Sigmoid colon (tissue), 7 donors: Measurements from ENCODE around the gene OLFML1. TPM values are rescaled to one million over a fixed set of nuclear protein-coding genes. Genes with fewer than 3 reads are reported as not detected.

Experiments used
- DNase-seq: peaks from one replicate; pipeline ENCODE4 v3.0.0-alpha.2; 2019
- H3K27ac ChIP-seq, 4 donors: fragments of 200-600 bp; sonication (generic); one replicate each; pipeline ENCODE4 v1.5.1; 2016 to 2019; ENCODE audit warnings: mild to moderate bottlenecking in 1 of 4
- H3K27me3 ChIP-seq, 3 donors: fragments of 200-600 bp; sonication (generic); one replicate each; pipeline ENCODE4 v1.5.1; 2019; ENCODE audit warnings: mild to moderate bottlenecking in 1 of 3
- H3K36me3 ChIP-seq, 4 donors: fragments of 200-600 bp; sonication (generic); one replicate each; pipeline ENCODE4 v1.5.1; 2016 to 2019
- H3K4me1 ChIP-seq, 4 donors: fragments of 200-600 bp; sonication (generic); one replicate each; pipeline ENCODE4 v1.5.1; 2017 to 2019
- H3K4me3 ChIP-seq, 4 donors: fragments of 200-600 bp; sonication (generic); one replicate each; pipeline ENCODE4 v1.5.1; 2017 to 2019; ENCODE audit warnings: mild to moderate bottlenecking in 2 of 4, moderate library complexity in 1 of 4
- H3K9me3 ChIP-seq, 4 donors: fragments of 200-600 bp in 3 of 4; sonication (generic) in 3 of 4; one replicate each; pipeline versions ENCODE4 v1.5.1 to v1.6.1; 2013 to 2019
- EP300 ChIP-seq, 4 donors: sonication (generic); formaldehyde crosslinking; IDR thresholded peaks; one replicate each; pipeline ENCODE4 v1.6.1; 2017; ENCODE audit warnings: antibody characterized with exemption in 4 of 4
- POLR2A ChIP-seq, 2 donors: fragments of 450-650 bp; IDR thresholded peaks; one replicate each; pipeline ENCODE4 v1.6.1; 2016; ENCODE audit warnings: antibody characterized with exemption in 2 of 2, mild to moderate bottlenecking in 2 of 2, moderate library complexity in 2 of 2
- POLR2AphosphoS5 ChIP-seq, 4 donors: sonication (generic); formaldehyde crosslinking; IDR thresholded peaks; one replicate each; pipeline ENCODE4 v1.6.1; 2017; ENCODE audit warnings: antibody characterized with exemption in 4 of 4
- WGBS, 2 donors: extraction: QIAGEN DNeasy Blood & Tissue Kit; methylation state at CpG; one replicate each; pipeline ENCODE4 v1.1.7; 2013; 5-methylcytosine and 5-hydroxymethylcytosine counted together
- intact Hi-C: fragments of 100-400 bp; cut with DNase I; formaldehyde crosslinking; loops from one replicate; pipeline ENCODE4 v1.15.1; 2023
- polyA plus RNA-seq, 3 donors: library from polyadenylated mRNA; stranded (reverse); fragments of 200-250 nt; gene quantifications; one replicate each; pipeline ENCODE4 v1.2.3, GENCODE V29; 2013
- total RNA-seq, 4 donors: library from RNA; depleted of rRNA; stranded (reverse); fragments of >200 nt; gene quantifications; one replicate each; pipeline ENCODE4 v1.1.0, GENCODE V29; 2016
- TF ChIP-seq, protein P1 (sequence below), 4 experiments: fragments of 450-650 bp in 3 of 4; fragments of 200-600 bp in 1 of 4; IDR thresholded peaks; one replicate each; pipeline ENCODE4 v1.5.1; 2016 to 2019; ENCODE audit warnings: antibody characterized with exemption in 4 of 4, mild to moderate bottlenecking in 3 of 4, moderate library complexity in 2 of 4
- donor health status: healthy with polysubstance abuse.
- donor health status: Bipolar disorder and iron deficiency.
- donor health status: healthy.

The OLFML1 gene
- total and polyA plus RNA-seq, 7 donors: 1.8 to 14.7 (median 4.9) TPM; not detected in 1

DNA sequence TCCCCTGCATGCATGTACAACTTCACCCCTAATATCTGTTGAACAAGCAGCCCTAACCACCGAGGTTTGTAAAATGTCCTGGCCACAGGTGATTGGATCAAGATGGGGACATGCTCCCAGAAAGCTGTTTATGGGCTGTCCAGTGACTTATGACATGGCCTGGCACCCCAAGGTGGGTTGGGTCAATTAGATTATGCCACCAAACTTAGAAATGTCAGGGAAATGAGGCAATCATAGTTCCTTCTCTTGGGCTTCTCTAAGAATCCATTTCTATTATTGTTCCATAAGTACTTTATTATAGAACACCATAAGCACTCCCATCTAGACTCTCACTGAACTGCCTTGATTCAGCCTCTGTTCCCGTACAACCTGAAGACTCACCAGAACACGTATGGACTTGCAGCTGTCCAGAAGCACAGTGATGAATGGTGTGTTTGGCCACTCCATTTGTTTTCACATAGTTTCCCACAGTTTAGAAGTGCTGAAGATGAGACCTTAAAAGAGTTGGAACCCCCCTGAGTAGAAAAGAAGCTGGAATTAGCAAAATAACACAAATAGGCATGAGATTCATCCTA lies 45.5 kb upstream of the OLFML1 start:
- intact Hi-C loops: no loop called here
- Histone ChIP-seq H3K4me1 (no peaks in the 10 kb centered on the region), H3K36me3 (no peaks in the 10 kb centered on the region), H3K27me3 (no peaks in the 10 kb centered on the region), H3K4me3 (no peak overlapping the region), H3K9me3 (no peaks in the 10 kb centered on the region), H3K27ac (no peak overlapping the region)
- WGBS, 2 donors: 86 to 90% methylated on average over 3 of the region's 3 CpGs
- no peak for TF ChIP-seq EP300 (IDR thresholded peaks at IDR 0.05)
- TF ChIP-seq POLR2AphosphoS5 (IDR thresholded peaks at IDR 0.05): no peak
- TF ChIP-seq, protein P1, sequence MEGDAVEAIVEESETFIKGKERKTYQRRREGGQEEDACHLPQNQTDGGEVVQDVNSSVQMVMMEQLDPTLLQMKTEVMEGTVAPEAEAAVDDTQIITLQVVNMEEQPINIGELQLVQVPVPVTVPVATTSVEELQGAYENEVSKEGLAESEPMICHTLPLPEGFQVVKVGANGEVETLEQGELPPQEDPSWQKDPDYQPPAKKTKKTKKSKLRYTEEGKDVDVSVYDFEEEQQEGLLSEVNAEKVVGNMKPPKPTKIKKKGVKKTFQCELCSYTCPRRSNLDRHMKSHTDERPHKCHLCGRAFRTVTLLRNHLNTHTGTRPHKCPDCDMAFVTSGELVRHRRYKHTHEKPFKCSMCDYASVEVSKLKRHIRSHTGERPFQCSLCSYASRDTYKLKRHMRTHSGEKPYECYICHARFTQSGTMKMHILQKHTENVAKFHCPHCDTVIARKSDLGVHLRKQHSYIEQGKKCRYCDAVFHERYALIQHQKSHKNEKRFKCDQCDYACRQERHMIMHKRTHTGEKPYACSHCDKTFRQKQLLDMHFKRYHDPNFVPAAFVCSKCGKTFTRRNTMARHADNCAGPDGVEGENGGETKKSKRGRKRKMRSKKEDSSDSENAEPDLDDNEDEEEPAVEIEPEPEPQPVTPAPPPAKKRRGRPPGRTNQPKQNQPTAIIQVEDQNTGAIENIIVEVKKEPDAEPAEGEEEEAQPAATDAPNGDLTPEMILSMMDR (IDR thresholded peaks at IDR 0.05): no peak
- no peak for TF ChIP-seq POLR2A (IDR thresholded peaks at IDR 0.05)
- DNase-seq: no peak

GRCh38 chr11:7442588-7443215 lies 42.6 kb upstream of the OLFML1 start:
- no peak overlapping the region for H3K27ac ChIP-seq
- no peaks in the 10 kb centered on the region for H3K36me3 ChIP-seq
- no peaks in the 10 kb centered on the region for H3K4me1 ChIP-seq
- TF ChIP-seq, protein P1 (IDR thresholded peaks at IDR 0.05): peak; percentile 39 to 81 (median 71)
- no peak for TF ChIP-seq EP300 (IDR thresholded peaks at IDR 0.05)
- no peak for TF ChIP-seq POLR2AphosphoS5 (IDR thresholded peaks at IDR 0.05)
- H3K27me3 ChIP-seq: no peaks in the 10 kb centered on the region
- WGBS, 2 donors: 28 to 29% methylated on average over 6 of the region's 6 CpGs
- no peaks in the 10 kb centered on the region for H3K9me3 ChIP-seq
- peak; percentile 77 for DNase-seq
- H3K4me3 ChIP-seq: no peak overlapping the region
- intact Hi-C loops: loop anchor here (1.0 to 2.0 kb wide), 2 partner anchors 298 to 344 kb away; no protein-coding TSS in a partner anchor

DNA sequence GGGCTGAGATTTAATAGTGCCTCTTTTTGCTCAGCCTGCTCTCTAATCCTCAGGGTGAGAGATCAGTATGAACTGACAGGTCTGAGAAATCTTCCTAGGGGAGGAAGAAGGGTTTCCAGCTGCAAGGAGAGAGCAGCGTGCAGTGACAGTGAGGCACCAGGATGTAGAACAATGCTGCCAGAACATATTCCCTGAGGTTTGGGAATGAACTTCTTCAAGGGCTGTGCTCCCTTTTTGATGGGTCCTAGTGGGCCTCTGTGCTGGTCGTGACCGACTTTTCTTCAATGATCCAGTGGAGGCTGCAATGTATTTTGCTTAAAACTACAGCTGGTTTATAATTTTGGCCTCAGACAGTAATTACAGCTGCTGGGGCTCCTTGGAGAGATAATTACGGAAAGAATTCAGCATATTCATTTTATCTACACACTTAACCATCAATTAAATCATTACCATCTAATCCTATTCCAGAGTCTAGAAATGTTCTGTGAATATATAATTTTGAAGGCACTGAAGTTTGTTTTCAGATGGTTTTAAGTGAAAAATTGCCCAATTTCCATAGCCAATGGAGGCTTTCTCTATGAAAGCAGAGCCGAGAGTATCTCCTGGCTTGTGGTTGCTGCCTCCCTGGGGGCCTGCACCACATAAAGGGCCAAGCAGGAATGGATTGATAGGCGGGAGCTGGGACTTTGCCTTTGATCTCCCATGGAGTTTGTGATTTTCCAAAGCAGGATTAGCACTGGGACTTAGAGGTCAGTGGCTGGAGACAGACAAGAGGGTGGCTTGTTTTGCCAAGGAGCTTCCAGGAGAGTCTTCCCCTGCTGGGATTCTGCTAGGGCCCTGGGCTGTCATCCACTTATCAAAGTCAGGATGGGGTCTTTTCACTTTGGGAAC lies 41.0 kb upstream of the OLFML1 start:
- no peak overlapping the region for H3K27ac ChIP-seq
- H3K36me3 ChIP-seq: no peaks in the 10 kb centered on the region
- intact Hi-C loops: no loop called here
- H3K9me3 ChIP-seq: no peaks in the 10 kb centered on the region
- no peaks in the 10 kb centered on the region for H3K27me3 ChIP-seq
- DNase-seq: no peak
- TF ChIP-seq EP300 (IDR thresholded peaks at IDR 0.05): no peak
- TF ChIP-seq, protein P1 (IDR thresholded peaks at IDR 0.05): no peak
- no peak for TF ChIP-seq POLR2AphosphoS5 (IDR thresholded peaks at IDR 0.05)
- no peak for TF ChIP-seq POLR2A (IDR thresholded peaks at IDR 0.05)
- H3K4me3 ChIP-seq: no peak overlapping the region
- no peaks in the 10 kb centered on the region for H3K4me1 ChIP-seq
- 76 to 84% methylated on average over 6 of the region's 6 CpGs for WGBS, 2 donors

DNA sequence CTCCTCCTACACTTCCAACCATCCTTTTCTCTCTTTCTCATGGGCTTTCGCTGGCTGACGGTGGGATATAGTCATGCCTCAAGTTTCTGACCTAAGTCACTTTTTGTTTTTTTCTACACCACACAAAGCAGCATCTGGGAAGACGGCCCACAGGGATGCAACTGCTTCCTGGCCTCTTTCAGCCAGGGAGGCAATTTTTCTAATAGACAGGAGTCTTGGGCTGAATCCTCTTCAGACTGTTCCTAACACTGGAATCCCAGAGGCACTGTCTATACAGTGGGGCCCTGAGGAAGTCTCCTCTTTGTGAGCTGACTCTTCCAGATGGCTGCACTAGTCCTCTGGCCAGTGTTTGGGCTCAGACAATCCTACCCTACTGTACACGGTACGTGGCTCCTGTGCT lies 39.7 kb upstream of the OLFML1 start:
- Histone ChIP-seq H3K27ac (no peak overlapping the region), H3K4me1 (no peaks in the 10 kb centered on the region), H3K9me3 (no peaks in the 10 kb centered on the region), H3K36me3 (no peaks in the 10 kb centered on the region), H3K27me3 (no peaks in the 10 kb centered on the region), H3K4me3 (no peak overlapping the region)
- intact Hi-C loops: no loop called here
- no peak for DNase-seq
- whole genome bisulfite sequencing, 2 donors: 91 to 93% methylated on average over 5 of the region's 5 CpGs
- TF ChIP-seq POLR2AphosphoS5 (IDR thresholded peaks at IDR 0.05) (no peak), POLR2A (IDR thresholded peaks at IDR 0.05) (no peak), EP300 (IDR thresholded peaks at IDR 0.05) (no peak)
- TF ChIP-seq, protein P1 (IDR thresholded peaks at IDR 0.05): no peak
